Sigmoid colon (tissue), 7 donors: ENCODE data around the gene XPO6. TPM values are rescaled to one million over a fixed set of nuclear protein-coding genes. Genes with fewer than 3 reads are reported as not detected.
"Not testable (repeated sequence)": the region's sequence is repeated elsewhere in the genome, so short reads cannot be mapped to it uniquely, and the experiment has no call there.

Experiments
- DNase-seq: peaks from one replicate; pipeline ENCODE4 v3.0.0-alpha.2; 2019
- H3K27ac ChIP-seq, 4 donors: fragments of 200-600 bp; sonication (generic); one replicate each; pipeline ENCODE4 v1.5.1; 2016 to 2019; ENCODE audit warnings: mild to moderate bottlenecking in 1 of 4
- H3K27me3 ChIP-seq, 3 donors: fragments of 200-600 bp; sonication (generic); one replicate each; pipeline ENCODE4 v1.5.1; 2019; ENCODE audit warnings: mild to moderate bottlenecking in 1 of 3
- H3K36me3 ChIP-seq, 4 donors: fragments of 200-600 bp; sonication (generic); one replicate each; pipeline ENCODE4 v1.5.1; 2016 to 2019
- H3K4me1 ChIP-seq, 4 donors: fragments of 200-600 bp; sonication (generic); one replicate each; pipeline ENCODE4 v1.5.1; 2017 to 2019
- H3K4me3 ChIP-seq, 4 donors: fragments of 200-600 bp; sonication (generic); one replicate each; pipeline ENCODE4 v1.5.1; 2017 to 2019; ENCODE audit warnings: mild to moderate bottlenecking in 2 of 4, moderate library complexity in 1 of 4
- H3K9me3 ChIP-seq, 4 donors: fragments of 200-600 bp in 3 of 4; sonication (generic) in 3 of 4; one replicate each; pipeline versions ENCODE4 v1.5.1 to v1.6.1; 2013 to 2019
- EP300 ChIP-seq, 4 donors: sonication (generic); formaldehyde crosslinking; IDR thresholded peaks; one replicate each; pipeline ENCODE4 v1.6.1; 2017; ENCODE audit warnings: antibody characterized with exemption in 4 of 4
- POLR2A ChIP-seq, 2 donors: fragments of 450-650 bp; IDR thresholded peaks; one replicate each; pipeline ENCODE4 v1.6.1; 2016; ENCODE audit warnings: antibody characterized with exemption in 2 of 2, mild to moderate bottlenecking in 2 of 2, moderate library complexity in 2 of 2
- POLR2AphosphoS5 ChIP-seq, 4 donors: sonication (generic); formaldehyde crosslinking; IDR thresholded peaks; one replicate each; pipeline ENCODE4 v1.6.1; 2017; ENCODE audit warnings: antibody characterized with exemption in 4 of 4
- WGBS, 2 donors: extraction: QIAGEN DNeasy Blood & Tissue Kit; methylation state at CpG; one replicate each; pipeline ENCODE4 v1.1.7; 2013; 5-methylcytosine and 5-hydroxymethylcytosine counted together
- intact Hi-C: fragments of 100-400 bp; cut with DNase I; formaldehyde crosslinking; loops from one replicate; pipeline ENCODE4 v1.15.1; 2023
- polyA plus RNA-seq, 3 donors: library from polyadenylated mRNA; stranded (reverse); fragments of 200-250 nt; gene quantifications; one replicate each; pipeline ENCODE4 v1.2.3, GENCODE V29; 2013
- total RNA-seq, 4 donors: library from RNA; depleted of rRNA; stranded (reverse); fragments of >200 nt; gene quantifications; one replicate each; pipeline ENCODE4 v1.1.0, GENCODE V29; 2016
- TF ChIP-seq, protein P1 (sequence below), 4 experiments: fragments of 450-650 bp in 3 of 4; fragments of 200-600 bp in 1 of 4; IDR thresholded peaks; one replicate each; pipeline ENCODE4 v1.5.1; 2016 to 2019; ENCODE audit warnings: antibody characterized with exemption in 4 of 4, mild to moderate bottlenecking in 3 of 4, moderate library complexity in 2 of 4
- donor health status: healthy with polysubstance abuse.
- donor health status: Bipolar disorder and iron deficiency.
- donor health status: healthy.

XPO6 gene
- total and polyA plus RNA-seq, 7 donors = 40.2 to 101 (median 48.9) TPM

DNA sequence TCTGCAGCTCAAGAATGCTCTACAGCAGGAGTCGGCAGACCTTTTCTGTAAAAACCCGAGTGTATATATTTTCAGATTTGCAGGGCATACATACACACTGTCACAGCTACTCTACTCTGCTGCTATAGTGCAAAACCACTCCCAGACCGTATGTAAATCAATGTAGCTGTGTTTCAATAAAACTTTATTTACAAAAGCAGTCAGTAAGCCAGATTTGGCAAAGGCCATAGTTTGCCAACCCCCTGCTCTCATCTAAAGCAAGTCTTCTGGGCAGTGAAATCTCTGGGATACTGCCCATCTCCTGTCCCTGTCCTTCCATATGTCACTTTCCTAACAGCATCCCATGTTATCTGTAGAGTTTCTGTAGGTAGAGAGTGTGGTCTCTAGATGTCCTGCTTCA lies 91.0 kb downstream of the XPO6 start:
- TF ChIP-seq POLR2A (IDR thresholded peaks at IDR 0.05) (no peak), POLR2AphosphoS5 (IDR thresholded peaks at IDR 0.05) (no peak), EP300 (IDR thresholded peaks at IDR 0.05) (no peak)
- TF ChIP-seq, protein P1, sequence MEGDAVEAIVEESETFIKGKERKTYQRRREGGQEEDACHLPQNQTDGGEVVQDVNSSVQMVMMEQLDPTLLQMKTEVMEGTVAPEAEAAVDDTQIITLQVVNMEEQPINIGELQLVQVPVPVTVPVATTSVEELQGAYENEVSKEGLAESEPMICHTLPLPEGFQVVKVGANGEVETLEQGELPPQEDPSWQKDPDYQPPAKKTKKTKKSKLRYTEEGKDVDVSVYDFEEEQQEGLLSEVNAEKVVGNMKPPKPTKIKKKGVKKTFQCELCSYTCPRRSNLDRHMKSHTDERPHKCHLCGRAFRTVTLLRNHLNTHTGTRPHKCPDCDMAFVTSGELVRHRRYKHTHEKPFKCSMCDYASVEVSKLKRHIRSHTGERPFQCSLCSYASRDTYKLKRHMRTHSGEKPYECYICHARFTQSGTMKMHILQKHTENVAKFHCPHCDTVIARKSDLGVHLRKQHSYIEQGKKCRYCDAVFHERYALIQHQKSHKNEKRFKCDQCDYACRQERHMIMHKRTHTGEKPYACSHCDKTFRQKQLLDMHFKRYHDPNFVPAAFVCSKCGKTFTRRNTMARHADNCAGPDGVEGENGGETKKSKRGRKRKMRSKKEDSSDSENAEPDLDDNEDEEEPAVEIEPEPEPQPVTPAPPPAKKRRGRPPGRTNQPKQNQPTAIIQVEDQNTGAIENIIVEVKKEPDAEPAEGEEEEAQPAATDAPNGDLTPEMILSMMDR (IDR thresholded peaks at IDR 0.05) = no peak
- H3K27me3 ChIP-seq = no peaks in the 10 kb centered on the region
- no peaks in the 10 kb centered on the region for H3K9me3 ChIP-seq
- H3K4me1 ChIP-seq = no peaks in the 10 kb centered on the region
- H3K4me3 ChIP-seq = no peak overlapping the region
- no peak overlapping the region for H3K27ac ChIP-seq
- no peak for DNase-seq
- intact Hi-C loops = no loop called here
- peaks cover 1 to 96% (median 42%) of the 10 kb centered on the region in 4 donors for H3K36me3 ChIP-seq
- 86 to 90% methylated on average over 3 of the region's 3 CpGs for WGBS, 2 donors

DNA sequence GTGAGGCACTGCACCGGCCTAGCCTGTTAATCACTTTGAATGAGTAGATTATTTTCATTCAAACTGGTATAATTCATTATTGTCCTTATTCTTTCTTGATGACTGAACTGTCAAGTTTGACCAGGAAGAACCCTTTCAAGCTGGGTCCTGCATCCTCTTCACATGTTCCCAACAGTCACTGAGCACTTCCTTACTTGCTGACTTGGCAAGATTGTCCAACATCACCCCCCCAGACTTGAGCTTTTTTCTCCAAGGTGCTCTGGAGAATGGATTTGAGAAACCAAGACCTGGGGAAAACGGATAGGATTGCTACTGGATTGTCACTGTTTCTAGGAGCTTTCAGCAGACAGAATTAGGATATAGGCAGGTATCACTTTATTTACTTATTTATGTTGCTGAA lies 93.1 kb downstream of the XPO6 start:
- Histone ChIP-seq H3K36me3 (peaks cover 8 to 93% (median 34%) of the 10 kb centered on the region in 4 donors), H3K4me3 (no peak overlapping the region), H3K4me1 (no peaks in the 10 kb centered on the region), H3K27ac (no peak overlapping the region), H3K27me3 (no peaks in the 10 kb centered on the region), H3K9me3 (no peaks in the 10 kb centered on the region)
- intact Hi-C loops = no loop called here
- WGBS, 2 donors = 47 to 48% methylated on average over 2 of the region's 2 CpGs
- DNase-seq = no peak
- TF ChIP-seq, protein P1 (IDR thresholded peaks at IDR 0.05) = no peak
- TF ChIP-seq POLR2A (IDR thresholded peaks at IDR 0.05) (no peak), EP300 (IDR thresholded peaks at IDR 0.05) (no peak), POLR2AphosphoS5 (IDR thresholded peaks at IDR 0.05) (no peak)

DNA sequence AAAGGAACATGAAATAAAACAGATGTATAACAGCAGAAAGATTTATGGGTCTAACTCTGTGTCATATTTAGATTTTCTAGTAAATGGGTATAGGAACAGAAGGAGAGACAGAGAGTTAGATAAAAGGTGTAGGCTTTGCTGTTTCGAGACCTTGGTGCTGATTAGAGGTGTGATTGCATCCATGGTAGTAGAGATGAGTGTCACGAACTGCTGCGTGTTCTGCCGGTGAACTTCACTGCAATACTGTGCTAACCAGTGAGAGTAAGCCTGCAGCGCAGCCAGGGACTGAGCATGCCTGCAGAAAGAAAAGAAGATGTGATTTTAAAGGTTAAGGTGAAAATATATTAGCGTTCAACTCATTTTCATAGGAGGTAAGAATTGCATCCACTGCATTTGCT lies 94.6 kb downstream of the XPO6 start:
- DNase-seq = no peak
- H3K4me1 ChIP-seq = no peaks in the 10 kb centered on the region
- no peaks in the 10 kb centered on the region for H3K9me3 ChIP-seq
- no peaks in the 10 kb centered on the region for H3K27me3 ChIP-seq
- TF ChIP-seq EP300 (IDR thresholded peaks at IDR 0.05) (no peak), POLR2A (IDR thresholded peaks at IDR 0.05) (no peak), POLR2AphosphoS5 (IDR thresholded peaks at IDR 0.05) (no peak)
- TF ChIP-seq, protein P1 (IDR thresholded peaks at IDR 0.05) = no peak
- no peak overlapping the region for H3K27ac ChIP-seq
- 28 to 79% methylated on average over 6 of the region's 6 CpGs for WGBS, 2 donors
- no peak overlapping the region for H3K4me3 ChIP-seq
- peaks cover 11 to 90% (median 32%) of the 10 kb centered on the region in 4 donors for H3K36me3 ChIP-seq
- intact Hi-C loops = no loop called here

DNA sequence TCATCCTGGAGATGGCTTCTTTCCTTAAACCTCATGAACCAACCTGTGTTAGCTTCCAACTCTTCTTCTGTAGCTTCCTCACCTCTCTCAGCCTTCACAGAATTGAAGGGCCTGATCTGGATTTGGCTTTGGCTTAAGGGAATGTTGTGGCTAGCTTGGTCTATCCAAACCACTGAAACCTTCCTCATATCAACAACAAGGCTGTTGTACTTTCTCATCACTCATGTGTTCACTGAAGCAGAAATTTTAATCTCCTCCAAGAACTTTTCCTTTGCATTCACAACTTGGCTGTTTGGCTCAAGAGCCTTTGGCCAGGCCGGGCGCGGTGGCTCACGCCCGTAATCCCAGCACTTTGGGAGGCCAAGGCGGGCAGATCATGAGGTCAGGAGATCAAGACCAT lies 95.9 kb downstream of the XPO6 start:
- 75 to 95% methylated on average over 6 of the region's 6 CpGs for WGBS, 2 donors

DNA sequence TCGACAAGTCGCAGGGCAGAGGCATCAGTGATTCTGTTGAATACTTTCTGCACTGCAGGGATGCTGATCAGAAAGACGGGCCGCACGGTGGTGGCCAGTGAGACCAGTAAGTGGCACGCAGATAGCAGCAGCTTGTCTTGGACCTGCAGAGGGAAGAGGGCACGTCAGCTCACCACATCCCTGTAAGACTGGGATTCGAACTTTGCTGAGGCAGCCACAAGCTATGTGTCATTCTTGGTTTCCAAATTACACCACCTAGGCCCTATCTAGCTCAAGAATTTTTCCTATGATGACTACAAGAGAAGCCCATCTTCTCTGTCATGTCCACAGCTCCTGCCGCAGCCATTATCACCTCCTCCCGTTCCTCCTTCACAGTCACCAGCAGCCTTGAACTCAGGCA lies 98.9 kb downstream of the XPO6 start:
- no peak for DNase-seq
- no peak overlapping the region for H3K4me3 ChIP-seq
- TF ChIP-seq POLR2AphosphoS5 (IDR thresholded peaks at IDR 0.05) (no peak), POLR2A (IDR thresholded peaks at IDR 0.05) (no peak), EP300 (IDR thresholded peaks at IDR 0.05) (no peak)
- TF ChIP-seq, protein P1 (IDR thresholded peaks at IDR 0.05) = no peak
- no peaks in the 10 kb centered on the region for H3K27me3 ChIP-seq
- H3K36me3 ChIP-seq = peaks cover 25 to 92% (median 40%) of the 10 kb centered on the region in 4 donors
- no peaks in the 10 kb centered on the region for H3K4me1 ChIP-seq
- WGBS, 2 donors = 91 to 92% methylated on average over 10 of the region's 10 CpGs
- H3K27ac ChIP-seq = no peak overlapping the region
- intact Hi-C loops = no loop called here
- no peaks in the 10 kb centered on the region for H3K9me3 ChIP-seq

More for the DNA sequence above, 95.9 kb downstream of the XPO6 start:
- intact Hi-C loops, DNase-seq, H3K9me3 ChIP-seq, H3K4me1 ChIP-seq, H3K27me3 ChIP-seq, H3K27ac ChIP-seq, H3K4me3 ChIP-seq: not testable (repeated sequence)
- peaks cover 18 to 89% (median 37%) of the 10 kb centered on the region in 4 donors for H3K36me3 ChIP-seq
